Stimulated activated CD4-positive, alpha-beta T cell treated with anti-CD3 and anti-CD28 coated beads, Interleukin-1b, Interleukin-23, amount 100 ng/mL, for 4 hours (primary cell): ENCODE results near the gene PCCA.
"Not testable (repeated sequence)": the region's sequence is repeated elsewhere in the genome, so short reads cannot be mapped to it uniquely, and the experiment has no call there.

Source experiments
- DNase-seq, 2 donors: peaks; one replicate each; pipeline ENCODE4 v3.0.0-alpha.2; 2020; ENCODE audit warnings: low read depth in 2 of 2

The PCCA gene

GRCh38 chr13:100361504-100361903 lies 272.6 kb downstream of the PCCA start:
- no peak for DNase-seq

- DNase-seq, result no peak
Observed at GRCh38 chr13:100362371-100362770, 273.5 kb downstream of the PCCA start.

GRCh38 chr13:100362781-100363180 lies 273.9 kb downstream of the PCCA start:
- no peak for DNase-seq

- DNase-seq, result no peak
Observed at GRCh38 chr13:100363285-100363711, 274.4 kb downstream of the PCCA start.

GRCh38 chr13:100363874-100364273 lies 275.0 kb downstream of the PCCA start:
- DNase-seq, result no peak

- no peak for DNase-seq
Observed at GRCh38 chr13:100364591-100364990, 275.7 kb downstream of the PCCA start.

GRCh38 chr13:100365680-100366079 lies 276.8 kb downstream of the PCCA start:
- no peak for DNase-seq

GRCh38 chr13:100378533-100378932 lies 289.6 kb downstream of the PCCA start:
- no peak for DNase-seq

GRCh38 chr13:100381595-100382224 lies 292.8 kb downstream of the PCCA start:
- no peak for DNase-seq

GRCh38 chr13:100382785-100383184 lies 293.9 kb downstream of the PCCA start:
- no peak for DNase-seq

- no peak for DNase-seq
Observed at GRCh38 chr13:100387416-100387815, 298.5 kb downstream of the PCCA start.

GRCh38 chr13:100388150-100388549 lies 299.3 kb downstream of the PCCA start:
- not testable (repeated sequence) for DNase-seq

GRCh38 chr13:100388923-100389322 lies 300.0 kb downstream of the PCCA start:
- no peak for DNase-seq

- DNase-seq, result no peak
Observed at GRCh38 chr13:100389617-100390016, 300.7 kb downstream of the PCCA start.

- DNase-seq, result peak; percentile 14 to 62
Observed at GRCh38 chr13:100392709-100393630, 304.1 kb downstream of the PCCA start.

- no peak for DNase-seq
Observed at GRCh38 chr13:100394005-100394695, 305.3 kb downstream of the PCCA start.

- no peak for DNase-seq
Observed at GRCh38 chr13:100395698-100396373, 306.9 kb downstream of the PCCA start.

GRCh38 chr13:100396776-100397175 lies 307.9 kb downstream of the PCCA start:
- no peak for DNase-seq

- DNase-seq, result no peak
Observed at GRCh38 chr13:100397627-100398026, 308.7 kb downstream of the PCCA start.

GRCh38 chr13:100398360-100398759 lies 309.5 kb downstream of the PCCA start:
- DNase-seq, result no peak

- DNase-seq, result no peak
Observed at GRCh38 chr13:100399455-100399854, 310.6 kb downstream of the PCCA start.

GRCh38 chr13:100403675-100404074 lies 314.8 kb downstream of the PCCA start:
- DNase-seq, result no peak
